Hepatocyte (in vitro differentiated cells): ENCODE results near the gene KRT35.

Source experiments
- CTCF ChIP-seq: fragments of 200-600 bp; sonication (generic); IDR thresholded peaks from 2 replicates; pipeline ENCODE4 v1.5.1; 2016; ENCODE audit warnings: antibody characterized with exemption, mild to moderate bottlenecking; ENCODE audit not compliant: poor library complexity
- EZH2 ChIP-seq: fragments of 200-600 bp; sonication (generic); IDR thresholded peaks from 2 replicates; pipeline ENCODE4 v1.6.1; 2016; ENCODE audit warnings: antibody characterized with exemption, mild to moderate bottlenecking, borderline replicate concordance

- TF ChIP-seq EZH2 (no peak), CTCF (no peak)
Observed at GRCh38 chr17:41523787-41524186, 42.8 kb upstream of the KRT35 start.
